Epithelial cell of proximal tubule (primary cell): ENCODE data around the gene SLC6A6. TPM values are rescaled to one million over a fixed set of nuclear protein-coding genes. Genes with fewer than 3 reads are reported as not detected.

ENCODE experiments used
- DNase-seq: peaks from one replicate; pipeline ENCODE4 v3.0.0-alpha.2; 2011; ENCODE audit warnings: low read depth
- H3K4me3 ChIP-seq: 2 replicates; pipeline ENCODE4 v1.5.1; 2011; ENCODE audit warnings: low read depth, mild to moderate bottlenecking, low read length
- total RNA-seq: library from RNA; depleted of rRNA; stranded (reverse); fragments of >200 nt; gene quantifications from 2 replicates; pipeline ENCODE4 v1.2.3, GENCODE V29; 2015
- TF ChIP-seq, protein P1 (sequence below): conservative IDR thresholded peaks from 2 replicates; pipeline ENCODE4 v1.5.1; 2012; ENCODE audit warnings: low read depth, mild to moderate bottlenecking, low read length

Gene SLC6A6
- total RNA-seq, 1 donor from 2014 or later: 27.9 TPM

DNA sequence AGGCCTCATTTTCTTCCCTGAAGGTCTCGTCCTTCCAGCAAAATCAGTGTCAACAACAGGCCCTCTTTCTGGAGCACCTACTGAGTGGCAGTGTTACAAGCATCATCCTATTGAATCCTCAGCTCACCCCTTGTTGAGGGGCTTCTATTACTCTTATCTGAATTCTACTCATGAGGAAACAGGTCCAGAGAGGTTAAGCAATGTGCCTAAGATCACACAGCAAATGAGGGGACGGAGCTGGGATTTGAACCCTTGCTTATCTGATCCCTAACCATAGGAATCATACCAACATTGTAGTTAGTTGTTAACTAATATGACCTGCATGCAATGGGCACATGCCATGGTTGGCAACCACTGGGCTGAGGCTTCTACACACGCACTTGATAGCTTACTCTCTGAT, 63.0 kb downstream of the SLC6A6 start:
- TF ChIP-seq, protein P1, sequence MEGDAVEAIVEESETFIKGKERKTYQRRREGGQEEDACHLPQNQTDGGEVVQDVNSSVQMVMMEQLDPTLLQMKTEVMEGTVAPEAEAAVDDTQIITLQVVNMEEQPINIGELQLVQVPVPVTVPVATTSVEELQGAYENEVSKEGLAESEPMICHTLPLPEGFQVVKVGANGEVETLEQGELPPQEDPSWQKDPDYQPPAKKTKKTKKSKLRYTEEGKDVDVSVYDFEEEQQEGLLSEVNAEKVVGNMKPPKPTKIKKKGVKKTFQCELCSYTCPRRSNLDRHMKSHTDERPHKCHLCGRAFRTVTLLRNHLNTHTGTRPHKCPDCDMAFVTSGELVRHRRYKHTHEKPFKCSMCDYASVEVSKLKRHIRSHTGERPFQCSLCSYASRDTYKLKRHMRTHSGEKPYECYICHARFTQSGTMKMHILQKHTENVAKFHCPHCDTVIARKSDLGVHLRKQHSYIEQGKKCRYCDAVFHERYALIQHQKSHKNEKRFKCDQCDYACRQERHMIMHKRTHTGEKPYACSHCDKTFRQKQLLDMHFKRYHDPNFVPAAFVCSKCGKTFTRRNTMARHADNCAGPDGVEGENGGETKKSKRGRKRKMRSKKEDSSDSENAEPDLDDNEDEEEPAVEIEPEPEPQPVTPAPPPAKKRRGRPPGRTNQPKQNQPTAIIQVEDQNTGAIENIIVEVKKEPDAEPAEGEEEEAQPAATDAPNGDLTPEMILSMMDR: no peak
- H3K4me3 ChIP-seq: no peak overlapping the region
- DNase-seq: no peak

DNA sequence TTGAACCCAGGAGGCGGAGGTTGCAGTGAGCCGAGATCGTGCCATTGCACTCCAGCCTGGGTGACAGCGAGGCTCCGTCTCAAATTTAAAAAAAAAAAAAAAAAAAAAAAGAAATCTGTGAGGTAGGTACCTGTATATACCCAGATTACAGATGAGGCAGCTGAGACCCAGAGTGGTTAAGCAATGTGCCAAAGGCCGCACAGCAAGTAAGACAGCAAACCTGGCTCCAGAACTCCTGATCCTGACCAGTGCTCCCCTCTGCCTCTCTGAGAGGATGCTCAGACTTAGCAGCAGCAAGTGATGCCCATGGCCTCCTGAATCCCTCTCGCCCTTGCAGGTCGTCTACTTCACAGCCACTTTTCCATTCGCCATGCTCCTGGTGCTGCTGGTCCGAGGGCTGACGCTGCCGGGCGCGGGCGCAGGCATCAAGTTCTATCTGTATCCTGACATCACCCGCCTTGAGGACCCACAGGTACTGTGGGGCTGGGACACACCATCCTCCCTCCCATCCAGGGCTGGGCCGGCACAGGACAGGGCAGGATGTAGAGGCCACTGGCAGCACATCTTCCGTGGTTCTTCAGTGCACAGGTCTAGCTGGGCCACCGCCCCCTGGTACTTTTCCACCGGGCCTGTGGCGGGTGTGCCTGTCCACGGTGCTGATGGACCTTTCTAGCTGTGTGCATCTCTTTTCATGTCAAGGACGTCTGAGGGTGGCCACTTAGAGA, 63.9 kb downstream of the SLC6A6 start:
- TF ChIP-seq, protein P1: no peak

DNA sequence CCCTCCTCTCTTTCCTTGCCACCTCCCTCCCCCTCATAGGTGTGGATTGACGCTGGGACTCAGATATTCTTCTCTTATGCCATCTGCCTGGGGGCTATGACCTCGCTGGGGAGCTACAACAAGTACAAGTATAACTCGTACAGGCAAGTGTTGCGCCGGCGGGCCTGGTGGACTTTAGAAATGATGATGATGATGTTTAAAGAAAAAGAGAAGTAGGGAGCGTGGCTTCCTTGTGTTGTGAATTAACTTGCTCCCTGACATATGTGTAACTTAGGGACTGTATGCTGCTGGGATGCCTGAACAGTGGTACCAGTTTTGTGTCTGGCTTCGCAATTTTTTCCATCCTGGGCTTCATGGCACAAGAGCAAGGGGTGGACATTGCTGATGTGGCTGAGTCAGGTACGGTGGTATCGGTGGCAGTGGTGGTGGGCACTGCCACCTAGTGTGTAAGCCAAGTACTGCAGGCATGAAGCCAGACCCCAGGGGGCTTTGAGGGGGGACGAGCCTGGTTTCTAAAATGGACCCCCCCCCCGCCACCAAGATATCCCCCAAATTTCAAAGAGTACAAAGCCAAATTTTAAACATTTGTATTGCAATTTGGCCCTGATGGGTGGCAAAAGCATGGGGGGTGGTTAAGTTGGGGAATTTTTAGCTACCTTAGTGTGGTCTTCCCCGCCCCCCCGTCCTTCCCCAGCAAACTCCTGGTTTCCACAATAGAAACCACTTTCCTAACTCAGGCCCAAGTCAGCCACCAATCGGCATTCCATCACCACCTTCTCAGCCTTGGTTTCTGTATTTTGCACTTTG, 65.6 kb downstream of the SLC6A6 start:
- DNase-seq: no peak
- H3K4me3 ChIP-seq: no peak overlapping the region
- TF ChIP-seq, protein P1: peak; percentile 75

More for the DNA sequence above, 63.9 kb downstream of the SLC6A6 start:
- no peak overlapping the region for H3K4me3 ChIP-seq
- DNase-seq: no peak

DNA sequence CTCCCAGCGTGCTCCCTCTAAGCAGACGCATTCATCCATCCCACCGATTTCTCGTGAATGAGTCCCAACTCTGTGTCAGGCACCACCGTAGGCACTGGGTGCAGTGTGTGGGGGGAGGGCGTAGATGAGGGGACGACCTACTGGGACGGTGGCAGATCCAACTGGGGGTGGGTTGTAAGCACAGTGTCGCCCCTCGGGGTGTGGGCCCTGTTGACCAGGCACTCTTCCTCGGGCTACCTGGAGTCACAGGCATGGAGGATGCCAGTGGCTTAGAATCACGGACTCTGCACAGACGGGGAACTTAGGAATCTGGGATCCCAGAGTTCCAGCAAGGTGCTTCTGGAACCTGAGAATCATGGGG, 66.2 kb downstream of the SLC6A6 start:
- H3K4me3 ChIP-seq: no peak overlapping the region
- DNase-seq: no peak
- TF ChIP-seq, protein P1: no peak

DNA sequence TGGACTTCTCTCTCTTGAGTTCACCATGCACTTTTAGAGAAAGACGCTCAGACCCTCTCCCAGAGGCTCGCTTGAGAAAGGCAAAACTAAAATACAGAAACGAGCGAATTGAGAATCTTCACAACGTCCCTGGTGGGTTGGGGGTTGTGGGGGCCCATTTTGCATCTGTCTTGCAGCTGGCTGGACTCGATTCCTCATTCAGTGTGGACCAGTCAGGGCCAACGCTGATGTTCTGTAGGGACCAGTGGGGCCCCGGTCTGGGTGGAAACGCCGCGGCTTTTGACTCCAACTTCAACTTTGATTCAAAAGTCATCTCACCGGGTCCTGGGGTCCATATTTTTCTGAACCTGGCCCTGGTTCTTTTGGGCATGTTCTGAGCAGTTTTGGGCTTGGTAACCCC, 68.1 kb downstream of the SLC6A6 start:
- no peak overlapping the region for H3K4me3 ChIP-seq
- TF ChIP-seq, protein P1: no peak
- DNase-seq: no peak

DNA sequence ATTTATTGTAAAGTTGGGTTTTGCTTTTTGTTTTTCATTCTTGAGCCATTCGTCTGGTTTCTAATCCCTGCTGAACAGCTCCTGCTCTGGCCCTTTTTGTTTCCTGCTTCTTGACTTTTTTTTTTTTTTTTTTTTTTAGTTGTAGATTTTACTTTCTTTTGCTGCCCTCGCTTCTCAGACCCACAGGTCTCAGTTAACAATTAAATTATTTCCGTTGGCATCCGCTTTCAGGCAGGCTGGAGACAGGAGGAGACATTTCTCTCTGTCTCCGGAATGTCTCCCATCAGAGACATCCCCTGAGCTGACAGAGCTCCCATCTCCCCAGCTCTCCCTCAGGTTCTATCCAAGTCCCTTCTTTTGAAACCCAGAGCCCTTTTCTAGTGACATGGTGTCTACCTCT, 68.6 kb downstream of the SLC6A6 start:
- no peak overlapping the region for H3K4me3 ChIP-seq
- no peak for DNase-seq
- TF ChIP-seq, protein P1: no peak
